Measurements from ENCODE around the gene BASP1. TPM values are rescaled to one million over a fixed set of nuclear protein-coding genes. Genes with fewer than 3 reads are reported as not detected.

BASP1 gene
- total and polyA plus RNA-seq, 10 of the 15 experiments (the other 5 are each of a cell fraction or from before 2014, with no cell fraction given) = 27.3 to 190 (median 102) TPM

GRCh38 chr5:17302604-17303003 lies 85.2 kb downstream of the BASP1 start:
- SMC1A ChIA-PET (ENCODE audit: uncharacterized antibody, unreplicated experiment) = interaction anchor here (1.0 to 1.3 kb wide), 3 partner anchors 24 to 33 kb away, joined by 4 read pairs; no protein-coding TSS in a partner anchor
- H4K20me1 ChIP-seq (ENCODE audit: control insufficient read depth, insufficient read depth) = no peaks in the 10 kb centered on the region
- H3K4me3 ChIP-seq = no peak overlapping the region
- H3K27me3 ChIP-seq (replicated peaks in 1 of 2; ENCODE audit: control insufficient read depth in 2 of 2, insufficient read depth in 2 of 2, low read length in 1 of 2) = no peaks in the 10 kb centered on the region
- no peak overlapping the region for H3K27ac ChIP-seq (ENCODE audit: control insufficient read depth, insufficient read depth)
- in situ Hi-C loops (cut with MboI) (no loop called here), intact Hi-C loops (cut with micrococcal nuclease; ENCODE audit: unreplicated experiment) (no loop called here)
- ATAC-seq (no peak), FAIRE-seq (no peak), DNase-seq (ENCODE audit: low read depth, low spot score) (no peak)
- POLR2A ChIA-PET = no interaction called here
- H3K4me2 ChIP-seq (ENCODE audit: control insufficient read depth, insufficient read depth) = no peak overlapping the region
- no peaks in the 10 kb centered on the region for H3K79me2 ChIP-seq (ENCODE audit: control insufficient read depth, insufficient read depth, low read length)
- no peaks in the 10 kb centered on the region for H3K36me3 ChIP-seq (ENCODE audit: control insufficient read depth in 2 of 2, insufficient read depth in 2 of 2, low read length in 1 of 2)
- no TSS peak for BruUV-seq (replicated peaks)
- H3K4me1 ChIP-seq (ENCODE audit: control insufficient read depth, insufficient read depth, low read length) = no peaks in the 10 kb centered on the region
- no peak overlapping the region for H2AFZ ChIP-seq (ENCODE audit: control insufficient read depth, low read depth, low read length)
- RAD21 ChIA-PET (ENCODE audit: unreplicated experiment) = no interaction called here
- 91% methylated on average over 4 of the region's 4 CpGs for WGBS (ENCODE audit: insufficient coverage, insufficient replicate concordance, low lambda C conversion rate, missing lambda C conversion rate)
- H3K9ac ChIP-seq (ENCODE audit: control insufficient read depth, insufficient read depth, low read length) = no peak overlapping the region
- TF ChIP-seq PBX3 (IDR thresholded peaks at IDR 0.05; ENCODE audit: insufficient replicate concordance, low read depth, low read length) (no peak), MLLT1 (IDR thresholded peaks at IDR 0.05) (no peak), RUNX3 (IDR thresholded peaks at IDR 0.05; ENCODE audit: low read length) (no peak)
- CTCF ChIA-PET = no interaction called here
- H3K9me3 ChIP-seq (replicated peaks; ENCODE audit: control insufficient read depth, insufficient read depth, low read length) = no peaks in the 10 kb centered on the region

GRCh38 chr5:17304282-17304681 lies 86.9 kb downstream of the BASP1 start:
- Histone ChIP-seq H3K27ac (ENCODE audit: control insufficient read depth, insufficient read depth) (no peak overlapping the region), H3K79me2 (ENCODE audit: control insufficient read depth, insufficient read depth, low read length) (no peaks in the 10 kb centered on the region), H3K4me1 (ENCODE audit: control insufficient read depth, insufficient read depth, low read length) (no peaks in the 10 kb centered on the region), H2AFZ (ENCODE audit: control insufficient read depth, low read depth, low read length) (no peak overlapping the region), H3K9me3 (replicated peaks; ENCODE audit: control insufficient read depth, insufficient read depth, low read length) (no peaks in the 10 kb centered on the region), H3K27me3 (replicated peaks in 1 of 2; ENCODE audit: control insufficient read depth in 2 of 2, insufficient read depth in 2 of 2, low read length in 1 of 2) (no peaks in the 10 kb centered on the region), H3K36me3 (ENCODE audit: control insufficient read depth in 2 of 2, insufficient read depth in 2 of 2, low read length in 1 of 2) (no peaks in the 10 kb centered on the region), H3K4me2 (ENCODE audit: control insufficient read depth, insufficient read depth) (no peak overlapping the region), H3K9ac (ENCODE audit: control insufficient read depth, insufficient read depth, low read length) (no peak overlapping the region), H3K4me3 (no peak overlapping the region), H4K20me1 (ENCODE audit: control insufficient read depth, insufficient read depth) (no peaks in the 10 kb centered on the region)
- RAD21 ChIA-PET (ENCODE audit: unreplicated experiment) = interaction anchor here (0.6 kb wide), 1 partner anchor 172 kb away, joined by 3 read pairs; no protein-coding TSS in a partner anchor
- no peak for ATAC-seq
- 56% methylated on average over 4 of the region's 4 CpGs for WGBS (ENCODE audit: insufficient coverage, insufficient replicate concordance, low lambda C conversion rate, missing lambda C conversion rate)
- intact Hi-C loops (cut with micrococcal nuclease; ENCODE audit: unreplicated experiment) = no loop called here
- SMC1A ChIA-PET (ENCODE audit: uncharacterized antibody, unreplicated experiment) = no interaction called here
- no TSS peak for BruUV-seq (replicated peaks)
- POLR2A ChIA-PET = no interaction called here
- in situ Hi-C loops (cut with MboI) = no loop called here
- CTCF ChIA-PET = no interaction called here
- no peak for FAIRE-seq
- DNase-seq (ENCODE audit: low read depth, low spot score) = no peak
- TF ChIP-seq IRF5 (IDR thresholded peaks at IDR 0.05; ENCODE audit: borderline replicate concordance) (no peak), ATF2 (IDR thresholded peaks at IDR 0.05; ENCODE audit: low read length) (no peak), USF2 (IDR thresholded peaks at IDR 0.05; ENCODE audit: borderline replicate concordance, low read depth, low read length) (no peak), E2F4 (IDR thresholded peaks at IDR 0.05; ENCODE audit: low read depth, low read length) (no peak), ESRRA (IDR thresholded peaks at IDR 0.05; ENCODE audit: low read length) (no peak)
